CD4-positive, alpha-beta memory T cell (primary cell): ENCODE results near the gene ANKRD33B. TPM values are rescaled to one million over a fixed set of nuclear protein-coding genes. Genes with fewer than 3 reads are reported as not detected.
"Not testable (repeated sequence)": the region's sequence is repeated elsewhere in the genome, so short reads cannot be mapped to it uniquely, and the experiment has no call there.

Source experiments
- CTCF ChIA-PET: fragments of 350-600 bp; sonication (Branson Sonifier 250); formaldehyde crosslinking; loops from one replicate; lab custom pipeline; 2021; ENCODE audit warnings: inconsistent platforms; ENCODE audit not compliant: partially characterized antibody; lab: Charles Lee
- POLR2A ChIA-PET: fragments of 350-600 bp; sonication (Branson Sonifier 250); formaldehyde crosslinking; loops from one replicate; lab custom pipeline; 2021; ENCODE audit not compliant: partially characterized antibody; lab: Charles Lee
- DNase-seq, 5 donors: peaks; one replicate each; pipeline versions ENCODE4 v3.0.0 to v3.0.0-alpha.2; 2020 to 2022; ENCODE audit warnings: mixed read lengths in 1 of 5
- H3K27ac ChIP-seq: one replicate; pipeline ENCODE4 v1.7.0; 2013; ENCODE audit warnings: low read depth, low read length
- H3K27me3 ChIP-seq: 2 replicates; pipeline ENCODE4 v1.7.0; 2013; ENCODE audit warnings: mild to moderate bottlenecking, low read length, moderate library complexity; ENCODE audit not compliant: insufficient read depth
- H3K36me3 ChIP-seq: 2 replicates; pipeline ENCODE4 v1.7.0; 2013; ENCODE audit warnings: mild to moderate bottlenecking, low read length, moderate library complexity; ENCODE audit not compliant: insufficient read depth
- H3K4me1 ChIP-seq: 2 replicates; pipeline ENCODE4 v1.7.0; 2013; ENCODE audit warnings: mild to moderate bottlenecking, low read length, moderate library complexity; ENCODE audit not compliant: insufficient read depth
- H3K4me3 ChIP-seq, 2 donors: one replicate each; pipeline ENCODE4 v1.7.0; 2013; ENCODE audit warnings: low read length in 2 of 2, mild to moderate bottlenecking in 1 of 2
- H3K9me3 ChIP-seq, 2 donors: one replicate each; pipeline ENCODE4 v1.7.0; 2013; ENCODE audit warnings: low read length in 2 of 2, control low read depth in 1 of 2; ENCODE audit not compliant: control insufficient read depth in 1 of 2
- H3K27ac Mint-ChIP-seq, 7 donors: one replicate each; pipeline ENCODE4 v1.8.0; 2020 to 2021; ENCODE audit warnings: mixed read lengths in 7 of 7, mild to moderate bottlenecking in 6 of 7, inconsistent platforms in 3 of 7, moderate library complexity in 3 of 7
- H3K27me3 Mint-ChIP-seq, 2 donors: one replicate each; pipeline ENCODE4 v1.8.0; 2020 to 2021; ENCODE audit warnings: mixed read lengths in 2 of 2
- H3K36me3 Mint-ChIP-seq, 2 donors: one replicate each; pipeline ENCODE4 v1.8.0; 2020 to 2021; ENCODE audit warnings: mixed read lengths in 2 of 2, inconsistent platforms in 1 of 2, mild to moderate bottlenecking in 1 of 2
- H3K4me1 Mint-ChIP-seq, 4 donors: one replicate each; pipeline ENCODE4 v1.8.0; 2020 to 2021; ENCODE audit warnings: mixed read lengths in 4 of 4, mild to moderate bottlenecking in 1 of 4
- H3K4me3 Mint-ChIP-seq, 8 donors: one replicate each; pipeline ENCODE4 v1.8.0; 2020 to 2021; ENCODE audit warnings: mixed read lengths in 8 of 8, mild to moderate bottlenecking in 7 of 8, moderate library complexity in 6 of 8, inconsistent platforms in 3 of 8
- H3K9me3 Mint-ChIP-seq, 8 donors: one replicate each; pipeline ENCODE4 v1.8.0; 2020 to 2021; ENCODE audit warnings: mixed read lengths in 8 of 8, mild to moderate bottlenecking in 5 of 8, inconsistent platforms in 3 of 8, moderate library complexity in 1 of 8
- intact Hi-C: fragments of 100-400 bp; cut with micrococcal nuclease; formaldehyde crosslinking; loops from one replicate; pipeline ENCODE4 v1.15.1; 2023
- polyA plus RNA-seq, 2 donors: library from polyadenylated mRNA; unstranded; fragments of 300-500 nt; fragmentation: Illumina TruSeq; gene quantifications; one replicate each; pipeline ENCODE4 v1.2.3, GENCODE V29; 2021
- total RNA-seq, 2 experiments: library from RNA; stranded (reverse); gene quantifications; one replicate each; pipeline ENCODE4 v1.2.3, GENCODE V29; 2021

Gene ANKRD33B
- total and polyA plus RNA-seq, 4 experiments from 2014 or later: 0.05 to 2.3 (median 1.2) TPM

GRCh38 chr5:10565785-10566542 lies 2.1 kb downstream of the ANKRD33B start:
- intact Hi-C loops: loop anchor here (2.0 kb wide), 4 partner anchors 69 to 211 kb away; partner anchors contain the start of genes DAP and ROPN1L
- ChIA-PET POLR2A (no interaction called here), CTCF (no interaction called here)
- Mint-ChIP-seq H3K36me3 (no peaks in the 10 kb centered on the region), H3K4me1 (peaks cover 8 to 28% (median 20%) of the 10 kb centered on the region in 4 donors), H3K4me3 (peak overlapping the region; percentile 81 to 93 (median 86)), H3K27me3 (no peaks in the 10 kb centered on the region), H3K9me3 (peaks cover 0 to 2% (median 0%) of the 10 kb centered on the region in 8 donors), H3K27ac (peak overlapping the region in 6 of 7 donors; percentile 36 to 70 (median 52))
- DNase-seq: no peak
- Histone ChIP-seq H3K36me3 (no peaks in the 10 kb centered on the region), H3K27ac (no peak overlapping the region), H3K27me3 (no peaks in the 10 kb centered on the region), H3K9me3 (no peaks in the 10 kb centered on the region), H3K4me3 (peak overlapping the region in 1 of 2 donors; percentile 60), H3K4me1 (peaks cover 22% of the 10 kb centered on the region)

- H3K9me3 ChIP-seq: no peaks in the 10 kb centered on the region
- Mint-ChIP-seq H3K36me3 (no peaks in the 10 kb centered on the region), H3K4me3 (peak overlapping the region in 5 of 8 donors; percentile 1 to 93 (median 66)), H3K4me1 (peaks cover 8 to 28% (median 20%) of the 10 kb centered on the region in 4 donors), H3K27me3 (no peaks in the 10 kb centered on the region), H3K9me3 (peaks cover 0 to 2% (median 0%) of the 10 kb centered on the region in 8 donors), H3K27ac (peak overlapping the region in 3 of 7 donors; percentile 19 to 42 (median 33))
- H3K36me3 ChIP-seq: no peaks in the 10 kb centered on the region
- ChIA-PET POLR2A (no interaction called here), CTCF (no interaction called here)
- H3K27ac ChIP-seq: no peak overlapping the region
- H3K27me3 ChIP-seq: no peaks in the 10 kb centered on the region
- intact Hi-C loops: no loop called here
- H3K4me3 ChIP-seq: no peak overlapping the region
- H3K4me1 ChIP-seq: peaks cover 22% of the 10 kb centered on the region
- no peak for DNase-seq
Measured at GRCh38 chr5:10566543-10567068, 2.7 kb downstream of the ANKRD33B start.

GRCh38 chr5:10567121-10567591 lies 3.3 kb downstream of the ANKRD33B start:
- Histone ChIP-seq H3K27ac (no peak overlapping the region), H3K4me3 (no peak overlapping the region), H3K36me3 (no peaks in the 10 kb centered on the region), H3K4me1 (peaks cover 22% of the 10 kb centered on the region), H3K9me3 (no peaks in the 10 kb centered on the region), H3K27me3 (no peaks in the 10 kb centered on the region)
- H3K9me3 Mint-ChIP-seq: peaks cover 0 to 2% (median 0%) of the 10 kb centered on the region in 8 donors
- POLR2A ChIA-PET: no interaction called here
- no peak for DNase-seq
- no peaks in the 10 kb centered on the region for H3K27me3 Mint-ChIP-seq
- CTCF ChIA-PET: interaction anchor here (0.6 to 1.1 kb wide), 3 partner anchors 8 to 62 kb away, joined by 3 read pairs; no protein-coding TSS in a partner anchor
- H3K4me1 Mint-ChIP-seq: peaks cover 8 to 28% (median 20%) of the 10 kb centered on the region in 4 donors
- peak overlapping the region in 2 of 7 donors; percentile 6 to 19 for H3K27ac Mint-ChIP-seq
- intact Hi-C loops: no loop called here
- no peaks in the 10 kb centered on the region for H3K36me3 Mint-ChIP-seq
- H3K4me3 Mint-ChIP-seq: peak overlapping the region in 5 of 8 donors; percentile 1 to 73 (median 66)

GRCh38 chr5:10567781-10568321 lies 4.0 kb downstream of the ANKRD33B start:
- H3K27ac ChIP-seq: no peak overlapping the region
- H3K9me3 ChIP-seq: no peaks in the 10 kb centered on the region
- H3K27me3 ChIP-seq: no peaks in the 10 kb centered on the region
- peaks cover 20% of the 10 kb centered on the region for H3K4me1 ChIP-seq
- intact Hi-C loops: no loop called here
- Mint-ChIP-seq H3K36me3 (no peaks in the 10 kb centered on the region), H3K4me3 (peak overlapping the region in 1 of 8 donors; percentile 5), H3K27me3 (no peaks in the 10 kb centered on the region), H3K27ac (peak overlapping the region in 1 of 7 donors; percentile 5), H3K9me3 (peaks cover 0 to 2% (median 0%) of the 10 kb centered on the region in 8 donors), H3K4me1 (peaks cover 8 to 28% (median 20%) of the 10 kb centered on the region in 4 donors)
- H3K36me3 ChIP-seq: no peaks in the 10 kb centered on the region
- no peak for DNase-seq
- POLR2A ChIA-PET: no interaction called here
- H3K4me3 ChIP-seq: no peak overlapping the region
- CTCF ChIA-PET: interaction anchor here (0.6 to 1.1 kb wide), 3 partner anchors 9 to 61 kb away, joined by 3 read pairs; no protein-coding TSS in a partner anchor

- DNase-seq, H3K27me3 Mint-ChIP-seq, intact Hi-C loops, H3K9me3 ChIP-seq, H3K4me3 ChIP-seq, H3K36me3 ChIP-seq, H3K9me3 Mint-ChIP-seq, H3K27me3 ChIP-seq, H3K27ac Mint-ChIP-seq, POLR2A ChIA-PET, H3K4me3 Mint-ChIP-seq, H3K4me1 ChIP-seq, H3K36me3 Mint-ChIP-seq, H3K27ac ChIP-seq: not testable (repeated sequence)
- CTCF ChIA-PET: interaction anchor here (0.9 kb wide), 1 partner anchor 118 kb away, joined by 3 read pairs; no protein-coding TSS in a partner anchor
- H3K4me1 Mint-ChIP-seq: peaks cover 6 to 23% (median 15%) of the 10 kb centered on the region in 4 donors
Measured at GRCh38 chr5:10570540-10570939, 6.7 kb downstream of the ANKRD33B start.

- H3K27me3 Mint-ChIP-seq: no peaks in the 10 kb centered on the region
- peaks cover 0 to 2% (median 0%) of the 10 kb centered on the region in 8 donors for H3K9me3 Mint-ChIP-seq
- intact Hi-C loops: no loop called here
- H3K4me1 ChIP-seq: peaks cover 8% of the 10 kb centered on the region
- POLR2A ChIA-PET: no interaction called here
- H3K27ac Mint-ChIP-seq: peak overlapping the region in 1 of 7 donors; percentile 30
- H3K27me3 ChIP-seq: no peaks in the 10 kb centered on the region
- H3K4me1 Mint-ChIP-seq: peaks cover 3 to 10% (median 8%) of the 10 kb centered on the region in 4 donors
- H3K4me3 Mint-ChIP-seq: no peak overlapping the region
- CTCF ChIA-PET: no interaction called here
- H3K4me3 ChIP-seq: no peak overlapping the region
- no peaks in the 10 kb centered on the region for H3K36me3 Mint-ChIP-seq
- no peaks in the 10 kb centered on the region for H3K9me3 ChIP-seq
- DNase-seq: no peak
- H3K27ac ChIP-seq: no peak overlapping the region
- no peaks in the 10 kb centered on the region for H3K36me3 ChIP-seq
Measured at GRCh38 chr5:10572451-10572850, 8.6 kb downstream of the ANKRD33B start.
